Karpas-422 (cell line): ENCODE data around the gene CAT. TPM values are rescaled to one million over a fixed set of nuclear protein-coding genes. Genes with fewer than 3 reads are reported as not detected.

Source experiments
- DNase-seq: peaks from one replicate; pipeline ENCODE4 v3.0.0-alpha.2; 2015
- H2AFZ ChIP-seq: fragments of 200-600 bp; sonication (generic); 2 replicates; pipeline ENCODE4 v1.6.1; 2014; ENCODE audit warnings: antibody characterized with exemption, low read length, mixed read lengths
- H3K27ac ChIP-seq: fragments of 200-600 bp; sonication (generic); 2 replicates; pipeline ENCODE4 v1.5.1; 2014; ENCODE audit warnings: mild to moderate bottlenecking, low read length, moderate library complexity
- H3K27me3 ChIP-seq: fragments of 200-600 bp; sonication (generic); 2 replicates; pipeline ENCODE4 v1.6.1; 2014; ENCODE audit warnings: low read length, mixed read lengths
- H3K36me3 ChIP-seq: fragments of 200-600 bp; sonication (generic); 2 replicates; pipeline ENCODE4 v1.6.1; 2014; ENCODE audit warnings: low read length, mixed read lengths; ENCODE audit not compliant: insufficient read depth
- H3K4me1 ChIP-seq: fragments of 200-600 bp; sonication (generic); 2 replicates; pipeline ENCODE4 v1.6.1; 2014; ENCODE audit warnings: mild to moderate bottlenecking, low read length, mixed read lengths
- H3K4me2 ChIP-seq: fragments of 200-600 bp; sonication (generic); 2 replicates; pipeline ENCODE4 v1.6.1; 2014; ENCODE audit warnings: low read length, low read depth, mild to moderate bottlenecking; ENCODE audit not compliant: poor library complexity, severe bottlenecking
- H3K4me3 ChIP-seq: fragments of 200-600 bp; sonication (generic); 2 replicates; pipeline ENCODE4 v1.5.1; 2014; ENCODE audit warnings: mild to moderate bottlenecking, antibody characterized with exemption, low read length, mixed read lengths
- H3K79me2 ChIP-seq: fragments of 200-600 bp; sonication (generic); 2 replicates; pipeline ENCODE4 v1.6.1; 2014; ENCODE audit warnings: mild to moderate bottlenecking, low read length, mixed read lengths
- H3K9ac ChIP-seq: fragments of 200-600 bp; sonication (generic); 2 replicates; pipeline ENCODE4 v1.6.0; 2014; ENCODE audit warnings: low read length
- H3K9me2 ChIP-seq: fragments of 200-600 bp; sonication (generic), shearing (Covaris generic); replicated peaks from 2 replicates; pipeline ENCODE4 v1.6.0; 2014; ENCODE audit warnings: mild to moderate bottlenecking, low read length, moderate library complexity; ENCODE audit not compliant: insufficient read depth
- H3K9me3 ChIP-seq: fragments of 300-700, 200-600 bp; sonication (generic); 2 replicates; pipeline ENCODE4 v1.6.1; 2014; ENCODE audit warnings: low read length, mixed read lengths
- H4K20me1 ChIP-seq: fragments of 200-600 bp; sonication (generic); 2 replicates; pipeline ENCODE4 v1.6.1; 2014; ENCODE audit warnings: mild to moderate bottlenecking, antibody characterized with exemption, low read length, low read depth; ENCODE audit not compliant: insufficient read depth
- total RNA-seq: library from RNA; depleted of rRNA; stranded (reverse); fragments of >200 nt; shearing (Covaris generic); gene quantifications from 2 replicates; pipeline ENCODE4 v1.2.3, GENCODE V29; 2014; ENCODE audit warnings: low replicate concordance

CAT gene
- total RNA-seq, 1 experiment from 2014 or later = 47.9 TPM

DNA sequence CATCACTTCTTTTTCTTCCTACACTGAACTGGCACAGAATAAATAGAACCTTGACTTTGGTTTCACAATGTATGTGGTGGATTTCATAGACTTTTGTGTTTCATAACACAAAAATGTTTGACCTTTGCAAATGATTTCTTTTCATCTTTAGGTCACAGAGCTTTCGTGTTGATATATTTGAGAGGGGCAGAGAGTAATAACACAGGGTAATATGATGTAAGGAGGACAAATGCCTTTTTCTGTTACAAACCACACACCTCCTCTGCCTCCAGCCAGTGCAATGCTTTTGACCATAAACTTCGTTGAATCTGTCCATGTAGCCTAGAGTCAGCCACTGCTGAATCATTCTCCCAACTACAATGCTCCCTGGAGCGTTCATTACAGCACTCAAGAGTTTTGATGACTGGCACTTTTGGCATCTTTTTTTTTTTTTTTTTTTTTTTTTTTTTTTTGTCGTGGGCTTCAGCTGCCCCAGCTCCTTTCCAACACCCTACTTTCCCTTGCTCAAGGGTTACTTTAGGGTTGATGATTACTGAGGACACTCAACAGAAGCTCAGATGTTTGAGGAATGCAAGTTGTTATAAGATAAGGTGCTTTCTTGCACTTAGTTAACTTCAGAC, 11.4 kb upstream of the CAT start:
- Histone ChIP-seq H3K27me3 (no peaks in the 10 kb centered on the region), H3K4me3 (no peak overlapping the region), H3K9me3 (no peaks in the 10 kb centered on the region), H3K79me2 (no peaks in the 10 kb centered on the region), H4K20me1 (no peaks in the 10 kb centered on the region), H3K4me2 (no peak overlapping the region), H3K27ac (no peak overlapping the region), H2AFZ (no peak overlapping the region), H3K4me1 (no peaks in the 10 kb centered on the region), H3K9ac (no peak overlapping the region), H3K36me3 (no peaks in the 10 kb centered on the region), H3K9me2 (no peaks in the 10 kb centered on the region)
- DNase-seq = no peak

DNA sequence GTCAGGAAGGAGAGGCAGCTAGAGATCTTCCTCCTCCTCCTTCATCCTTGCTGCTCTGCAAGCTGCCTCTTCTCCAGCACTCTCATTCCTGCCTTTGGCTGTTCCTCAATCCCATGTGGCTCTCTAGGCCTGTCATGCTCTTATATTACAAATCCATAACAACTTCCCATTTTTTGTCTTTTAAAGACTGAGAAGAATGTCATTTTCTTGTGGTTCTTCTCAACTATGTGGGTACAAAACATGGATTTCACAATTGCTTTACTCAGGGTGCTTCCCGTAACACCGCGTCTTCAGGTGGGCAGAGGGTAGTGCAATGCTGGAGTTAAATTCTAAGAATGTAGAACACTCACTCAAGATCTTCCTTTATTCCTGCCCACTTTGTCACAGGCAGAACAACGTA, 6.8 kb upstream of the CAT start:
- Histone ChIP-seq H4K20me1 (no peaks in the 10 kb centered on the region), H2AFZ (no peak overlapping the region), H3K27ac (no peak overlapping the region), H3K4me2 (no peak overlapping the region), H3K9me3 (no peaks in the 10 kb centered on the region), H3K9me2 (no peaks in the 10 kb centered on the region), H3K79me2 (no peaks in the 10 kb centered on the region), H3K27me3 (no peaks in the 10 kb centered on the region), H3K36me3 (no peaks in the 10 kb centered on the region), H3K4me3 (no peak overlapping the region), H3K9ac (no peak overlapping the region), H3K4me1 (no peaks in the 10 kb centered on the region)
- DNase-seq = no peak

DNA sequence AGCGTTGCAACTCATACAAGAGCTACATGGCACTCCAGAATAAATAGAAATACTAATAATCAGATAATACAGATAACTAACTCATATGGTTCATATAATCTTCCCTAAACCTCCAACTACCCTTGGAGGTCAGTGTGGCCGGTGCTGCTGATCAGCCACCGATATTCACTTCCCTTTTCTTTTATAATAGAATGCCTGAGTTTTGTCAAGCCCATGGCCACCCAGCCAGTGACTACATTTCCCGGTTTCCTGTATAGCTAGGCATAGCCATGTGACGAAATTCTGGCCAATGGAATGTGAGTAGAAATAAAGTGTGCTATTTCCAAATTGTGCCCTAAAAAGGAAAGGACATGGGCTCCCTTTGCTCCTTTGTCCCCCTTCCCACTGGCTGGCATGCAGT, 5.9 kb upstream of the CAT start:
- no peaks in the 10 kb centered on the region for H3K27me3 ChIP-seq
- no peaks in the 10 kb centered on the region for H3K36me3 ChIP-seq
- H3K79me2 ChIP-seq = no peaks in the 10 kb centered on the region
- H3K9me3 ChIP-seq = no peaks in the 10 kb centered on the region
- H3K9me2 ChIP-seq = no peaks in the 10 kb centered on the region
- H3K4me3 ChIP-seq = no peak overlapping the region
- no peak overlapping the region for H2AFZ ChIP-seq
- H4K20me1 ChIP-seq = no peaks in the 10 kb centered on the region
- no peak overlapping the region for H3K27ac ChIP-seq
- peaks cover 3% of the 10 kb centered on the region; the same call in 1 of the 2 replicates for H3K4me1 ChIP-seq
- no peak overlapping the region for H3K4me2 ChIP-seq
- no peak for DNase-seq
- H3K9ac ChIP-seq = no peak overlapping the region

DNA sequence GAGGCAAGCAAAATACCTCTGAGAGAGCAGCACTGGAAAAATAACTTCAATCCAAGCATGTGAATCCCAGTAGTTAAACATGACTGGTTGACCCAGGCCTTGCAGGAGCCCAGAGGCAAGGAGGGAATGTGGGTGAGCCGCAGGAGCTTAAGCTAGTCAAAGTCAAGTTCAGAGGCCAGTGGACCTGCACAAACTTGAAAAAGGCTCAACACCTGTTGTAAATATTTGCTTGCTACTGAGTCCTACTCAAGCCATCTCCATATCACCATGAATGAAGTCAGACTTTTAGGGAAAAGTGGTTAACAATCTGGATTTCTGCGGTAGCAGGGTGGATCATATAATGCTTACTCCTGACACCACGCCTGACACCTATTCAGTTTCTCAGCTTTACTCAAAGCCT, 4.8 kb upstream of the CAT start:
- Histone ChIP-seq H3K79me2 (no peaks in the 10 kb centered on the region), H3K9ac (no peak overlapping the region), H3K27me3 (no peaks in the 10 kb centered on the region), H3K9me2 (no peaks in the 10 kb centered on the region), H3K4me1 (peaks cover 7% of the 10 kb centered on the region), H3K36me3 (no peaks in the 10 kb centered on the region), H3K4me2 (no peak overlapping the region), H3K4me3 (no peak overlapping the region), H3K9me3 (no peaks in the 10 kb centered on the region), H3K27ac (no peak overlapping the region), H2AFZ (no peak overlapping the region), H4K20me1 (no peaks in the 10 kb centered on the region)
- DNase-seq = no peak

DNA sequence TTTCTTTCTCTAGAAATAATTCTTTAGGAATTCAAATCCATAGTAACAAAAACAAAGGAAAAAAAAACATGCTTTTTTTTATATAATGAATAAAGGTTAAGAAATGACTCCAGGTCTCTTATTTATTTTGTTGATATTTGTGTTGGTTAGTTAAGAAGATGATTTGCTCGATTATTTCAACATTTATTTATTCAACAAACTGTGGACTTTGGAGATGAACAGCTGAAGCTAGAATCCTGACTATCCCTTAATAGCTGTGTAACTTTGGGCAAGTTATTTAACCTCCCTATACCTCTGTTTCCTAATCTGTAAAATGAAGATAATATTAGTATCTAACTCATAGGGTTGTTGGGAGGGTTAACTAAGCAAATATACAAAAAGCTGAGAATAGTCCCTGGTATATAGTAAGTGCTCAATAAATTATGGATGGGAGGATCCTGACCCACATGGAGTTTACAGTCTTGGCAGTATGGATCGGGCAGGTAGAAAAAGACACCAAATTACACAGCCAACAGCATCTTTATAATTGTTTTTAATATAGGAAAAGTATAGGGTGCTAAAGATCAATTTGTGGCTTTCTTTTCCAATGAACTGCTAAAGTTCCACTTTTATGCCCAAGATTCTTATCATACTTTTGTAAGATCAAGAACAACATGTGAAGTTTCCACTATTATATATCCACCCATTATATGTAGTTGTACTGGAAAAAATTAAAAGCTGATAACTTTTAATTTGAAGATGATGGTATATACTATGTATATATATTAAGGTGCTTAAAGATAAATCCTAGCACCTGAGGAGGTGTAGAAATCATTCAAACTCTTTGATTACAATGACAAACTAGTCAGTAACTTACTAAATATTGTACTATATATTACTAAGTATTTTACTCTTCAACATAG, 1.3 kb upstream of the CAT start:
- Histone ChIP-seq H3K9ac (peak overlapping the region; percentile 72), H4K20me1 (0 out of 2 replicates have a peak, but pooled peaks cover under 1% of the 10 kb centered on the region), H3K27ac (no peak overlapping the region), H3K9me2 (no peaks in the 10 kb centered on the region), H3K79me2 (peaks cover 3% of the 10 kb centered on the region; the same call in 1 of the 2 replicates), H2AFZ (no peak overlapping the region; the same call in 1 of the 2 replicates), H3K27me3 (no peaks in the 10 kb centered on the region), H3K4me1 (peaks cover 17% of the 10 kb centered on the region), H3K9me3 (no peaks in the 10 kb centered on the region), H3K4me2 (peak overlapping the region; percentile 83), H3K4me3 (peak overlapping the region; percentile 74), H3K36me3 (no peaks in the 10 kb centered on the region)
- DNase-seq = no peak

DNA sequence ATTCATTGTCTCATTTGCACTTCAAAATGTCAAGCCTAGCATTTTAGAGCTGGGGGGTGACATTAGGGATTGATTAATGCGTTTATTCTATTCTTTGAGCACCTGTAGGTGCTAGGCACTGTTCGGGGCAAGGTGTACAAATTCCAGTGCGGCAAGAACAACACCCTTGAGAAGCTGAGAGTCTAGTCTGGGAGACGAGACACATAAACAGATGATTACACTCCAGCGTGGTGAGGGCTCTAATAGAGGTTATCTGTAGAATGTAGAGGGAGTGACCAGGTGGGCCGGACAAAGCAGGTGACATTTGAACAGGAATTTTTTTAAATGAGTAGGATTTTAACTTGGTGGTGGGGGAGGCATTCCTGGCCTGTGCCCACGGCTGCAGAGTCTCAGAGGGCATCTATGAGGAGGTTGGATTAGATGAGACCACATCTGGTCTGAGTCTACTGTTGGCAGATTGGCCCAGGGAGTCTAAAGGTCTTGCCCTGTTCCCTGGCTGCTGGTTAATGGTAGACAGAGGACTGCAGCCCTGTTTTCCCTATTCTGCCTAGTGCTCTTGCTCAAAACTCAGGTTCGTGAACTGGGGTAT, 970 bp downstream of the CAT start:
- peak overlapping the region; percentile 83 for H3K4me2 ChIP-seq
- H2AFZ ChIP-seq = peak overlapping the region; percentile 90; the same call in 1 of the 2 replicates
- no peaks in the 10 kb centered on the region for H3K9me3 ChIP-seq
- peak overlapping the region; percentile 74 for H3K4me3 ChIP-seq
- H3K9me2 ChIP-seq = no peaks in the 10 kb centered on the region
- H3K27me3 ChIP-seq = no peaks in the 10 kb centered on the region
- 0 out of 2 replicates have a peak overlapping the region, but pooled peaks have one; percentile 63 for H3K27ac ChIP-seq
- 0 out of 2 replicates have a peak, but pooled peaks cover 19% of the 10 kb centered on the region for H4K20me1 ChIP-seq
- peak overlapping the region; percentile 81 for H3K9ac ChIP-seq
- H3K36me3 ChIP-seq = no peaks in the 10 kb centered on the region
- peaks cover 3% of the 10 kb centered on the region; the same call in 1 of the 2 replicates for H3K79me2 ChIP-seq
- no peak for DNase-seq
- H3K4me1 ChIP-seq = peaks cover 35% of the 10 kb centered on the region

DNA sequence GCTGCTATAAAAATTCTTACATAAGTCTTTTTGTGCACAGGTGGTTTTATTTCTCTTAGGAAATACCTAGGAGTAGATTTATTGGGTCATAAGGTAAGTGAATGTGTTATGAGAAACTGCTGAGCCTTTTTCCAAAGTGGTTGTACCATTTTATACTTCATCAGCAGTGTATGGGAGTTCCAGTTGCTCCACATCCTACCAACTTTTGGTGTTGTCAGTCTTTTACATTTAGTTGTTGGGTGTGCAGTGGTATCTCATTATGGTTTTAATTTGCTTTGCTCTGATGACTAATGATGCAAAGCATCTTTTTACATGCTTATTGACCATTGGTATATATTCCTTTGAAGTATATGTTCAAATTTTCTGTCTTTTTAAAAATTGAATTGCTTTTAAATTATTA, 3.1 kb downstream of the CAT start:
- H3K79me2 ChIP-seq = peaks cover 3% of the 10 kb centered on the region; the same call in 1 of the 2 replicates

DNA sequence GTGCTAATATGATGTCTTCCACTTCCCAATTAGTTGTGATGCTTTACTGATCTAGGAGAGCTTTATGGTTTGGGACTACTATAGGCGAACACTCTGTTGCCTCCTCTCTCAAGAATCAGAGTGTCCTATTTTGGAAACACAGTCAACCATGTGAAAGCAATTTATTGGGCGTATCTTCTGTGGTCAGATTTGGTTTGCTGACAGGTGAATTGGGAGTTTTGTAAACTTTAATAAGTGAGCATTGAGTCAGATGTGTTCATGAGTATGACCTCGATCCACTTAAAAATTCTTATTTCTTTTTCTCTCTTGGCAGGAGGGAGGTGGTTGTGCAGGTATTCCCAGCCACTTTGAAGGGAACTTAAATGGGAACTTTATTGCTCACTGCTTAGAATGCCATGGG, 4.4 kb downstream of the CAT start:
- H2AFZ ChIP-seq = no peak overlapping the region
- no peak overlapping the region for H3K27ac ChIP-seq
- no peak overlapping the region for H3K4me2 ChIP-seq
- H3K9me3 ChIP-seq = no peaks in the 10 kb centered on the region
- H3K4me1 ChIP-seq = peaks cover 32% of the 10 kb centered on the region
- no peak overlapping the region for H3K4me3 ChIP-seq
- H3K9me2 ChIP-seq = no peaks in the 10 kb centered on the region
- peaks cover 24% of the 10 kb centered on the region; the same call in 1 of the 2 replicates for H4K20me1 ChIP-seq
- H3K36me3 ChIP-seq = no peaks in the 10 kb centered on the region
- no peak for DNase-seq
- no peak overlapping the region for H3K9ac ChIP-seq
- peaks cover 3% of the 10 kb centered on the region; the same call in 1 of the 2 replicates for H3K79me2 ChIP-seq
- H3K27me3 ChIP-seq = no peaks in the 10 kb centered on the region

More for the DNA sequence above, 3.1 kb downstream of the CAT start:
- Histone ChIP-seq H3K9me2 (no peaks in the 10 kb centered on the region), H4K20me1 (peaks cover 24% of the 10 kb centered on the region; the same call in 1 of the 2 replicates), H3K4me3 (no peak overlapping the region), H3K27ac (no peak overlapping the region), H3K4me1 (peaks cover 38% of the 10 kb centered on the region), H3K36me3 (no peaks in the 10 kb centered on the region), H2AFZ (no peak overlapping the region), H3K27me3 (no peaks in the 10 kb centered on the region), H3K9me3 (no peaks in the 10 kb centered on the region), H3K4me2 (no peak overlapping the region), H3K9ac (no peak overlapping the region)
- no peak for DNase-seq
